Activated effector memory CD4-positive, alpha-beta T cell treated with Interleukin-2 at 50 U/mL for 16 hours (primary cell): ENCODE data around the gene SIK2.

Experiments used
- DNase-seq: peaks from one replicate; pipeline ENCODE4 v3.0.0-alpha.2; 2020

Gene SIK2

DNA sequence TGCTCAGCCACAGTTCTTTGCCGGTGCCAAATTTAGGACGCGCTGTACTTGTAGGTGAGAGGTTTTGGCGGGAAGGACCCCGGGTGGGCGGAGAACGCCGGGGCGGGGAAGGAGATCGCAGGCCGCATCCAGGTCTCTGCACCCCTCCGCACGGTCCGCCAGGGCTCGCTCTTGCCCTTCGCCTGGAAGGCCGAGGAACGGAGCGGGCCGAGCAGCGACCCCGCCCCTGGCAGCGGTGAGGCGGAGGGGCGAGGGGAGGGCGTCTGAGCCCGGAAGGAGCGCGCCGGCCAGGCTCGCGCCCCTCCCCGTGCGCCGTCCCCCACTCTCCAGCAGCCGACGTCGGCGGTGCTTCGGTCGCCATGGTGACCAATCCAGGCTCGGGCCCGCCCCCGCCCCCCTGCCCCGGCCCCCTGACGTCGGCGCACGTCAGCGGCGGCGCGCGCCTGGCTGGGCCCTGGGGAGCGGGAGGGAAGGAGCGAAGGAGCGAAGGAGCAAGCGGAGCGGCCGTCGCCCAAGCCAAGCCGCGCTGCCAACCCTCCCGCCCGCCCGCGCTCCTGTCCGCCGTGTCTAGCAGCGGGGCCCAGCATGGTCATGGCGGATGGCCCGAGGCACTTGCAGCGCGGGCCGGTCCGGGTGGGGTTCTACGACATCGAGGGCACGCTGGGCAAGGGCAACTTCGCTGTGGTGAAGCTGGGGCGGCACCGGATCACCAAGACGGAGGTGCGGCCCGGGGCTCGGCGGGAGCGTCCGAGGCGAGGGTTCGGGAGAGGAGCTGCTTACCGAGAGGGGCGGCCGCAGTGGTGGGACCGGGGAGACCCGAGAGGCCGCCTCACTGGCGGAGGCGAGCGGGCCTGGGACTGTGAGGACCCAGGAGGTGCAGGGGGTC lies at the start of gene SIK2:
SIK2 (plus strand) TSS at position 471 of the 886 bp plus-strand sequence; CDS start at position 586, 115 bp downstream.
- DNase-seq = peak; percentile 80

DNA sequence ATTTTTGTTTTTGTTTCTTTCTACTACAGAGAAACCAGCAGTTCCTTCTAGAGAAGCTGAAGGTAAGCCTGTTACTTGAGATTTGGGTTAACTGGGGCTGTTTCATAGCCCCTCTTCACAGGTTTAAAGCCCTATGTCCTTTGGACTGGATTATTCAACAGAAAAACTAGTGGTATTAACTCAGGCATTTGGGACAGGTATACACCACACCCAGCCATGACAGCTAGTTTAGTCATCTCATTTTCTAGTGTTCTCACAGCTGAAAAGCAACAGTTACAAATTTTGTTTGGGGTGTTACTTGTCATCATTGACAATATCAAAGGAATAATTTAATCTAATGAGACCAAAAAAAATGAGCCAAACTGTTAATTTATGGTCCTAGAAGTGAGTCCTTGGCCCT lies 47.7 kb upstream of the SIK2 start:
- no peak for DNase-seq

DNA sequence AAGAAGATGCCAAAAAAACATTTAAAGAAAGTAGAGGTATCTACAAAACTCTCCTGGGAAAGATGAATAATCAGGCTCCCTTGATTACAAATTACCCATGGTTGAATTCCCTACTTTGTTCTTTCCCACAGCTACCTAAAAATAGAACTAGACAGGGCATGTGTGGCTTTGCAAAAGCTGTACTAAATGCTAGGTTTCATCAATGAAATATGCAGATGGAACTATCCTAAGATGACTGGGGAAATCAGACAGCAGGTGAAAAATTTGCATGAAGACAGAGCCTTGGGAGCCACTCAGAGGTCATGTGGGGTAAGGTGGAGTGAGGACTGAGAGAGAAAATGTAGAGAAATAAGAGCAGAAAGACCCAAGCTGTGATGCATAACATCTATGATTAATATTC lies 47.0 kb upstream of the SIK2 start:
- DNase-seq = no peak

DNA sequence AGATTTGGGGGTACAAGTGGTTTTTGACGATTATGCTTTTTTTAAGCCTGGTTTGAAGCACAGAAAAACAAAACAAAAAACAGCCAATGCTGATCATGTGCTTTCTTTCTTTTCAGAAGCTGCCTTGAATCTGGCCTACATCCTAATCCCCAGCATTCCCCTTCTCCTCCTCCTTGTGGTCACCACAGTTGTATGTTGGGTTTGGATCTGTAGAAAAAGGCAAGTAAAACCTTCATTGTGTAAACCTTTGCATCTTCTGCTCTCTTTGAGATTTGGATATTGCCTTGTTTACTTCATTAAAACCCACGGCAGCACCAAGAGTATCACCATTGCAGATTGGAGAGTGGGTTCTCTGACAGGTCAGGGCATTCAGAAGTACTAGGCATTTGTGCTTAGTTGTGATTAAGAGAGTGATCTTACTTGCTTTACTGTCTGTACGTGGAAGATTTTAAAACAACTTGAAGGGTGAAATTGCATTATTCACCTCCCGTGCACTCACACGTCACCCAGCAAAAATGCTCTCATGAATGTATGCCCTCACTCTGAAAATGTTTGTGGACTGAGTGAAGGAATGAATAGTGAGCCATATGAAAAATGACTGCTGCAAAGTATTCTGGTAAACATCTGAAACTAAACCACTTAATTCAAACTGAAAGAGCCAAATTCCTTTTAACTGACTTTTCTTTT lies 44.7 kb upstream of the SIK2 start:
- DNase-seq = no peak

DNA sequence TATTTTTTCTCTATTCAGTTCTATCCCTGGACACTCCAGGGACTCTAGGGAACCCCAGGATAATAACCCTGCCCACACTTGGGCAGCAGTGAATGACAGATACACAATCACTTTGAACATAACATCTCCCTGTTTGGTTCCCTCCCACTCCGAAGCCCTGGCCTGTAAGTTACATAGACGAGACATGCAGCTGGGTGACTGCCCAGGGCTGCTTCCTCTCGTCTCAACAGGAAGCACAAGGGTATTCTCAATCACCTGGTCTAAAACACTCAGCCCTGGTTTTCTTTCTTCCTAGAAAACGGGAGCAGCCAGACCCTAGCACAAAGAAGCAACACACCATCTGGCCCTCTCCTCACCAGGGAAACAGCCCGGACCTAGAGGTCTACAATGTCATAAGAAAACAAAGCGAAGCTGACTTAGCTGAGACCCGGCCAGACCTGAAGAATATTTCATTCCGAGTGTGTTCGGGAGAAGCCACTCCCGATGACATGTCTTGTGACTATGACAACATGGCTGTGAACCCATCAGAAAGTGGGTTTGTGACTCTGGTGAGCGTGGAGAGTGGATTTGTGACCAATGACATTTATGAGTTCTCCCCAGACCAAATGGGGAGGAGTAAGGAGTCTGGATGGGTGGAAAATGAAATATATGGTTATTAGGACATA lies 42.3 kb upstream of the SIK2 start:
- DNase-seq = no peak

DNA sequence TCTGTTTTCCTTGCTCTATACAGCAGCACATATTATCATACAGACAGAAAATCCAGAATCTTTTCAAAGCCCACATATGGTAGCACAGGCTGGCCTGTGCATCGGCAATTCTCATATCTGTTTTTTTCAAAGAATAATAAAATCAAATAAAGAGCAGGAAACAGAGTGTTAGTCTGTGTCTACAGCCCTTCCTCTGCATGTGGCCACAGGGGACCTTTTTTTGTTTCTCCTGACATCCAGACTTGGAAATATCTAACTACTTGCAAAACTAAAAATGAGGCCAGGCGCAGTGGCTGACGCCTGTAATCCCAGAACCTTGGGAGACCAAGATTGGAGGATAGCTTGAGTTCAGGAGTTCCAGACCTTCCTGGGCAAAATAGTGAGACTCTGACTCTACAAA lies 41.4 kb upstream of the SIK2 start:
- no peak for DNase-seq

DNA sequence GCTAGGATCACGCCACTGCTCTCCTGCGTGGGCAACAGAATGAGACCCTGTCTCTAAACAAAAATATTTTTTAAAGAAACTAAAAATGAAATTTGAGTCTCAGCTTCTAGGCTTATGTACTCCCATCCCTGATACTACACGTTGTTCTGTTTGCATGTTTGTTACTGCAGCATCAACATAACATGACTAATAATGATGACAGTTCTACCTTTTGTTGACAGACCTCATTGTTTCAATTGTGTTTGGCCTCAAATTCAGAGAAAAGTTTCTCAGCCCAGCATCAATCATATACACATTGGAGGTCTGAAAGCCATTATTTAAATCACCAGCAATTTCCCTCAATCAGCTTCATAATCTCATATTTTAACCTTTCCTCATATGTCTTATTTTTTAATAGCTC lies 40.9 kb upstream of the SIK2 start:
- no peak for DNase-seq

DNA sequence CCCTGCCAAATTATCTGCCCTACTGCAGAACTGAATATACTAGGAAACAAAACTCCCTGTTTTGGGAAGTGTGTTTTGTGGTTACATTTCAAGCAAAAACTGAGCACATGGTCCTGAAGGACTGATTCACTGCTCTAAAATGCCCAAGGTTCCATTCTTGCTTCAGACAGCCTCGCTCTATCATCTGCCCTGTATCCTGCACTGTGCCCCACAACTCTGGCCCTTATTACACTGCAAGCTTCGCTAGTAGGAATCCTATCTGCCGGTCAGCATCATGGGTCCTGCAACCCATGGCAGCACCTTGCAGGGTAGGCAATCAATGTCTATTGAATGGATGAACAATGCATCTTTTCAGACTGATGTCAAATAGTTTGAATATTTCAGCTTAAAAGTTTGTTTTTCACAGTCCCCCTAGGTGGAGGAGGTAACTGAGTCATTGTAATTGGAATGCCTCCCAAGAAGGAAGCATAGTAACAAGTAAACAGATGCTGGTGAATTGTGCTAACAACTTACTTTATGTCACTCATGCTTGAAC lies 40.4 kb upstream of the SIK2 start:
- DNase-seq = no peak

DNA sequence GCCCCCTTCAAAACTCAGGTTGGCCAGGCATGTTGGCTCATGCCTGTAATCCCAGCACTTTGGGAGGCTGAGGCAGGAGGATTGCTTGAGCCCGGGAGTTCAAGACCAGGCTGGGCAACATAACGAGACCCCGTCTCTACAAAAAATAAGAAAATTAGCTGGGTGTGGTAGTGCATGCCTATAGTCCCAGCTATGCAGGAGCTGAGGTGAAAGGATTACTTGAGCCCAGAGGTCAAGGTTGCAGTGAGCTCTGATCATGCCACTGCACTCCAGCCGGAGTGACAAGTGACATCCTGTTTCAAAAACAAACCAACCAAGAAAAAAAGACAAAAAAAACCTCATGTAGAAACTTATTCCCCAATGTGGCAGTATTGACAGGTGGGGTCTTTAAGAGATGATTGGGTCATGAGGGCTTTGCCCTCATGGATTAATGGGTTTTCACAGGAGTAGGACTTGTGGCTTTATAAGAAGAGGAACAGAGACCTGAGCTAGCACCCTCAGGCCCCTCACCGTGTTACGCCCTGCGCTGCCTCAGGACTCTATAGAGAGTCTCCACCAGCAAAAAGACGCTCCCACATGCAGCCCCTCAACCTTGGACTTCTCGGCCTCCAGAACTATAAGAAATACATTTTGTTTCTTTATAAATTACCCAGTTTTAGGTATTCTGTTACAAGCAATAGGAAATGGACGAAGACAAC lies 39.4 kb upstream of the SIK2 start:
- no peak for DNase-seq

DNA sequence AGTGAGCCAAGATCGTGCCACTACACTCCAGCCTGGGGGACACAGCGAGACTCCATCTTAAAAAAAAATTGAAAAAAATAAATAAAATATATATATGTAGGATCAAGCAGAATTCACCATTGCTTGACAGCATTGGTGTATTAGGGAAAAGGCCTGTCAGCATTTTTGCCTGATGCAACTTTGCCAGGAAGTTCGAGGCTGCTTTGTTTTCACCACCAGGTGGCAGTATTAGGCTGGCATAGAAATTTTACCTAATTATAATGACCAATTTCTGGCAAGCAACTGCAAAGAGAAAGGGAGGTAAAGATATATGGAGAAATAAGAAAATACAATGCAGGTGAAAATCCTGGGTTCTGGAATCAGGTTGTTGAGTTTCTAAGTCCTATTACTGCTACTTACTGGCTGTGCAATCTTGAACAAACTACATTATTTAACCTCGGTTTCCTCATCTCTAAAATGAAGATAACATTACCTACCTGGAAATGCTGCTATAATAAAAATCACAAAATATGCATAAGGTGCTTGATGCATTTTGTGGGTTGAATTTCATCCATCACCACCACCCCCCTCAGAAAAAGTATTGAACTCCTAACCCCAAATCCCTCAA lies 37.0 kb upstream of the SIK2 start:
- DNase-seq = peak; percentile 27

DNA sequence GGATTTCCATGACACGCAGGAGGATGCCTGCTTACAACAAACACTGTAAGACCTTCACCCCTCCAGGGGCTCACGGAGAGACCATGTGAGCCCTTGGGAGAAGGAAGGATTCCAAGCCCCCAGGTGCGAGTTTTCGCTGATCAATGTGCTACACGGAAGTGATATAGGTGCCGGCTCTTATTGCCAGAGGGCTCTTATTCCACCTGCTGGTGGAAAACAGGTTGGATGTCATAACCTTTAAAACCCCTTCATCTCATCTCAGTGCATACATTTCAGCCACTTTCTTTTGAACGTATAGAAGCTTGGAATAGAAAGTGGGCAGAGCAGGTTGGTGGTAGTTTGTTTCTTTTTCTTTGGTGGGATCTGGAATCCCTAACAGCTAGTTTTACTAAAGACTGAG lies 35.9 kb upstream of the SIK2 start:
- DNase-seq = no peak

DNA sequence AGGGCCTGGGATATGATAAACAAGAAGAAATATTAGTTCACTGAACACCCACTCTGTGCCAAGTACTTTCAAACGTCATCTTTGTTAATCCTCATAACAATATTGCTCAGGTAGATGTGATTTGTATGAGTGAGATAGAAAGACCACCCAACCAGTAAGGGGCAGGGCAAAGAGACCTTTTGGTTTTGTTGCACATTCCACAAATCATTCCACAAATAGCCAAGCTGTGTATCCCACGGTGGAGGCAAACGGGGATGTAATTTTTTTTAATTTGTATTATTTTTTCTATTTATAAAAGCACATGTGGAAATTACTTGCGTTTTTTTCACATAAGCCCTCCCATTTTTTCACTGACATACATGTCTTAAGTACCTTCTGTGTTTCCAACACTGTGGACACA lies 32.8 kb upstream of the SIK2 start:
- DNase-seq = no peak

DNA sequence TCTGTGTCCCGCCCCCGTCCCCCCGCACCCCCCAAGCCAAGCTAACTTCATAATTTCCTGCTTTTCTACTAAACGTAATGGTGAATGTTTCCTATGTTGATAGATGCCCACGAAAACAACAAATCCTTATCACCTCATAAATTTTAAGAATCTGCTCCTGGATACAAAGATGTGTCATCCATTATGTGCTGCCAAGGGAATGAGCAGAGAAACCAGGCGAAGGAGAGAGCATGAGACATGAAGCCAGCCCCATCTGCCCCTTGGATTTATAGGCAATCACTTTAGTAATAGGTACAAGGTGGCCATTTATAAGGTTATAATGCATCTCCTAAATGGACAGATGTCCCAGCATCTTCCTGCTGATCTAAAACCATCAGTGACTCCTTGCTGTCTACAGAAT lies 31.5 kb upstream of the SIK2 start:
- DNase-seq = no peak

DNA sequence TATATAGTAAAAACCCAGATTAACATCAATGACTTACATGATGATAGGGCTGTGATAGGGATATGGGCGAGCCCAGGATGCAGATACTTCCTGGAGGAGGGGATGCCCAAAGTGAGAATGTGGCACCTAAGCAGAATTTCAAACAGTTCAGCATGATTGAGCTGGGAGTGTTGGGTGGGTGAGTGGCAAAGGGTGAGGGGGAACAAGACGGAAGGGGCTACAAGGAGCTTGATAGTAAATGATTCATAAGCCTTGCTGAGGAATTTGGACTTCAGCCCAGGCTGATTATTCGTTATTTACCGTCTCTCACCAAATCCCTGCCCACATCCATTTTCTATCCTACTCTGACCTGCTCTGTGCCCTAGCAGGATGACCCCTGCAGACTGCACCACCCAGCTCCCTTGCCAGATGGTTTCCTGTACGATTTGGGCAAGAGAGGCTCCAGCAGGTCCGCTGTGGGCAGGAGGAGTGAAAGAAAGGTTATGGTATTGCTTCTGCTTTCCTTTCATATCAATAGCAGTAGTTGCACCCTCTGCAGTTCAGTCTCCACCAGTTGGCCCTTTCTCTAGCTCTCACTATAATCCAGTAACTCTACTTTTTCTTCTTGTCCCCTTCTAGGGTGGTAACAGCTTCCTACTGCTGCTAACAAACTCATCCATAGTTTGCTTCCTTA lies 30.3 kb upstream of the SIK2 start:
- DNase-seq = no peak

DNA sequence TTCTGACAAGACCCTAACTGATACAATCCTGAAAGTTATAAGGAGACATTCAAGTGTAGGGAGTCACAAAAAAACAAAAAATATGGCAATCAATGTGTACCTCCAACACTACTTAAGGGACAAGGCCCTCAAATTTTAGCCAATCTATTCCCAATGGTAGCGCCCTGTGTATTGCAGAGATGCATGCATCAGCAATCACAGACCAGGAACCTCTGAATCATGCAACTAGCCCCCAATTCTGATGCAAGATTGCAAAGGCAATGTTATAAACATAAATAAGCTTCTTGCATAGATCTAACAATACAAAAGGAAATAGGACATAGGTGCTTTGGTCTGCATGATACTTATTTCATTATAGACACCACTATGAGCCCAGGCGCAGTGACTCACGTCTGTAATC lies 29.7 kb upstream of the SIK2 start:
- no peak for DNase-seq

DNA sequence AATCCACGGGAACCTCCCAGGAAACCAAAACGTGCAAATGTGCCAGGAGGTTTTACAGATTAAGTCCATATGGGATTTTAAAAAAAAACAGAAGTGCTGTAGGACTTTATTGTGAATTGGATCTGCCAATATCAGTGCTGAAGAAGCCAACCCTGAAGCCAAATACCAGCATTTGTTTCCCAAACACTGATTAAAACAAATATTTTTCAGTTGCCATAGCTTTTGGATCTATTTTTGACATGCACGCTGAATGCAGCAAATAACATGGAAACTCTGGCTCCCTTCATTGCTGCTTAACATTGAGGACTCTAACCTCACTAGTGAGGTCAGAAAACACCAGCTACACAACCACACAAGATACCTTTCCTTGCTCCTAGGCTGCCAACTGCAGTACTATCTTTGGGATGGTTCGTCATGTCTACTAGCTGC lies 28.4 kb upstream of the SIK2 start:
- DNase-seq = no peak

DNA sequence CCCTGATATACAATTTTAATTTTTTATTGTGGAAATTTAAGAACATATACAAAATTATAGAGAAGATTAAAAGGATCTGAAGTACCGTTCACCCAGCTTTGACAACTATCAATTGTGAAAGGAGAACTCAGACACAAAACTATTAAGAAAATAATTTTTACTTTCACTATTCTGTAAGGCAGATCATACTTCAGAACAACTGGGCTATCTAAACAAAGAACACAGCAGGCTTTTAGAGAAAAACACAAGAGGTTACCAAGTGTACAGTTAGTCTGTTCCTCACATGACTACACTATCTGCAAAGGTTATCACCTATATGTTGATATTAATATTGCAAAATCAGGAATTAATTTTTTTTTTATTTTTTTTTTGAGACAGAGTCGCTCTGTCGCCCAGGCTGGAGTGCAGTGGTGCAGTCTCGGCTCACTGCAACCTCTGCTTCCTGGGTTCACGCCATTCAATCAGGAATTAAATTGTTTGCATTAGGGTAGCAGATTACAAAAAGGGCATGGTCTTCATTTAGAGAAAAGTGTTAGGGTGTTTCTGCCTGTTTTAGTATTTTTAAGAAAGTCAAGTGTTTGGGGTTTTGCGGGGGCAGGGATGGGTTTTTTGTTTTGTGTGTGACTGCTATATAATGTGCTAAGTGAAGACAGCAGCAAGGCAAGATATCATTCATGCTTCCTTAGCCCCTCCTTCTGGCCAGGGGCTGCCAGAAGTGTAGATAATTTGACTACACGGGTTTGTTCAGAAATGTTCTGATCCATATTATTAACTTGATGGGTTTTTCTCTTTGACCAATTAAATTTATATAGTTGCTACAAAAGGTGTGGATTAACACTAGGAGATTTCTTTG lies 27.6 kb upstream of the SIK2 start:
- DNase-seq = no peak

DNA sequence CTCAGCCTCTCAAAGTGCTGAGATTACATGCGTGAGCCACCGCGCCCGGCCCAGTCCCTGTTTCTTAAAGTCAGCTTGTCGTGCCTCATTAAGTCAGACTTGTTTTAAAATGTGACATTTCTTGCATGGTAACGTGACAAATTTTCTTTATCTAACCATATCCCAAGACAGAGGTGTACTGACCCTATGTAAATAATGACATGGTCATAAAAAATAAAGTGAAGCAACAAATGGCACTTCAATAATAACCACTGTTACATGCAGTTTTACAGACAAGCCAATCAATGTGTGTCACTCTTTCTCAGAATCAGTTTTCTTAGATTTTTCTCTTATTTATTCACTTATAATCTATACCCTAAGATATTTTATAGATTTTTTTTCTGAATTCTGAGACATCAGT lies 26.5 kb upstream of the SIK2 start:
- no peak for DNase-seq

DNA sequence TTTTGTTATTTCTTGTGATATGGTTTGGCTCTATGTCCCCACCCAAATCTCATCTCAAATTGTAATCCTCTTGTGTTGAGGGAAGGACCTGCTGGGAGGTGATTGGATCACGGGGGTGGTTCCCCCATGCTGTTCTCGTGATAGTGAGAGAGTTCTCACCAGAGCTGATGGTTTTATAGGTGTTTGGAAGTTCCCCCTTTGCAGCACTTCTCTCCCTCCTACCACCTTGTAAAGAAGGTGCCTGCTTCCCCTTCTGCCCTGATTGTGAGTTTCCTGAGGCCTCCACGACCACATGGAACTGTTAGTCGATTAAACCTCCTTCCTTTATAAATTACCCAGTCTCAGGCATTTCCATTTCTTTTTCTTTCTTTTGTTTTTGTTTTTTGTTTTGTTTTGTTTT lies 24.4 kb upstream of the SIK2 start:
- no peak for DNase-seq

DNA sequence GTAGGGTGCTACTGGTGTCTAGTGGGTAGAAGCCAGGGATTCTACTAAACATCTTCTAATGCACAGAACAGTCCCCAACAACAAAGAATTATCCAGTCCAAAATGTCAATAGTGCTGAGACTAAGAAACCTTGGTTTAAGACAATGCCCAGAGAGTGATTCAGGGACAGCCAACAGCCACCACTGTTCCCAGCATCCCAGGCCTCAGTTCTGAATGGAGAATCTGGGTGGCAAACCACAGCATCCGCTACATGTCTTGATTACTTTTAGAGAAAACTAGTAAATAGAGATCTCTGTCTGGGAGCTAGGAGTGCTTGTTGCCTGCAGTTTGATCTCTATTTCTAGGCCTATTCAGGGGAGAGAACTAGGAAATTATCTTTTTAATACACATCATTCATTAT lies 20.9 kb upstream of the SIK2 start:
- DNase-seq = no peak

DNA sequence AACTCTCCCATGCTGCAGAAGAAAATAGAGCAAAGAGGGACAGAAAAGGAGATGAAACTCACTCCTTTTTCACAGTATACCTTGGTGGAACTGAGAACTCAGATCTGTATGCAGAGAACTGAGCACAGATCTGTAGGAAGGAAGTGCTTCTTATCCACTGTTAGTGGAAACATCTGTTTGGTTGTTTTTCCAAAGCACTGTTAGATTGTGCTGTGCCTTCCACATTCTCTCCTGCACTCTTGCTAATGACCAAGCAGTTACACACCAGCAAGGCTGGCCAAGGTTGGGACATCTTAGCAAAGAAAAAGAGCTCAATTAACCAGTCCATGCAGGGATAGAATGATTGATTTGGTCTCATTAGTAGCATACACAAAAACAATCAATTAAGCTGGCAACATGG lies 20.1 kb upstream of the SIK2 start:
- DNase-seq = no peak
